Measurements from ENCODE around the gene PLPP3.

GRCh38 chr1:56495538-56495937, 83.8 kb downstream of the PLPP3 start:
- TF ChIP-seq, protein P1, sequence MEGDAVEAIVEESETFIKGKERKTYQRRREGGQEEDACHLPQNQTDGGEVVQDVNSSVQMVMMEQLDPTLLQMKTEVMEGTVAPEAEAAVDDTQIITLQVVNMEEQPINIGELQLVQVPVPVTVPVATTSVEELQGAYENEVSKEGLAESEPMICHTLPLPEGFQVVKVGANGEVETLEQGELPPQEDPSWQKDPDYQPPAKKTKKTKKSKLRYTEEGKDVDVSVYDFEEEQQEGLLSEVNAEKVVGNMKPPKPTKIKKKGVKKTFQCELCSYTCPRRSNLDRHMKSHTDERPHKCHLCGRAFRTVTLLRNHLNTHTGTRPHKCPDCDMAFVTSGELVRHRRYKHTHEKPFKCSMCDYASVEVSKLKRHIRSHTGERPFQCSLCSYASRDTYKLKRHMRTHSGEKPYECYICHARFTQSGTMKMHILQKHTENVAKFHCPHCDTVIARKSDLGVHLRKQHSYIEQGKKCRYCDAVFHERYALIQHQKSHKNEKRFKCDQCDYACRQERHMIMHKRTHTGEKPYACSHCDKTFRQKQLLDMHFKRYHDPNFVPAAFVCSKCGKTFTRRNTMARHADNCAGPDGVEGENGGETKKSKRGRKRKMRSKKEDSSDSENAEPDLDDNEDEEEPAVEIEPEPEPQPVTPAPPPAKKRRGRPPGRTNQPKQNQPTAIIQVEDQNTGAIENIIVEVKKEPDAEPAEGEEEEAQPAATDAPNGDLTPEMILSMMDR (conservative IDR thresholded peaks at IDR 0.05; ENCODE audit: low read depth, low read length), result no peak
- no peak for TF ChIP-seq EZH2 (IDR thresholded peaks at IDR 0.05; ENCODE audit: borderline replicate concordance, low read depth, low read length, poor library complexity, severe bottlenecking)

All from A673 (cell line).